ENCODE results near the gene SUSD6. TPM values are rescaled to one million over a fixed set of nuclear protein-coding genes. Genes with fewer than 3 reads are reported as not detected.

SUSD6 gene
- total RNA-seq, 1 donor from 2014 or later: 46.6 TPM

GRCh38 chr14:69663300-69663643 is 51.9 kb downstream of the SUSD6 start:
- Mint-ChIP-seq H3K4me3 (ENCODE audit: low read depth) (no peak overlapping the region), H3K9me3 (peaks cover 5% of the 10 kb centered on the region), H3K27ac (peak overlapping the region; percentile 19), H3K4me1 (ENCODE audit: low read depth) (peaks cover 78% of the 10 kb centered on the region), H3K27me3 (ENCODE audit: low read depth) (no peaks in the 10 kb centered on the region), H3K36me3 (ENCODE audit: low read depth) (peaks cover 65% of the 10 kb centered on the region)
- intact Hi-C loops (cut with micrococcal nuclease): no loop called here
- no peak for DNase-seq (ENCODE audit: low spot score)

DNA sequence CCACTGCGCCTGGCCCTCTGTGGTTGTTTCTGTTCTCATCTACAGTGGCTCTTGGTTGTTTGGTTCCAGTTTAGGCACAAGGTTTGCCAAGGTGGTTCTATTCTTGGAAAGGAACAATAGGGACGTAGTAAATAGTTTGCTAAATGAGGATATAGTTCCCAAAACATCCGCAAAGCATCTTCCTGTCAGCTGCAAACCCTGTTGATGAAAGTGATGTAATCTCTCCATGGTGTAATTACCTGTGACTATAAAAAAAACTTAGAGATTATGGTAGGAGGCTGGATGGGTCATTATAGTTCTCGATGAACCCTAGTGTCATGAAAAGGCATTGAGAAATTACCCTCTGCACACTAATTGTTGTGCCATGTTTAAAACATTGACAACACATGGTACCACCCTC is 52.9 kb downstream of the SUSD6 start:
- H3K27me3 Mint-ChIP-seq (ENCODE audit: low read depth): no peaks in the 10 kb centered on the region
- DNase-seq (ENCODE audit: low spot score): no peak
- peaks cover 70% of the 10 kb centered on the region for H3K4me1 Mint-ChIP-seq (ENCODE audit: low read depth)
- no peak overlapping the region for H3K4me3 Mint-ChIP-seq (ENCODE audit: low read depth)
- peaks cover 5% of the 10 kb centered on the region for H3K9me3 Mint-ChIP-seq
- intact Hi-C loops (cut with micrococcal nuclease): no loop called here
- H3K36me3 Mint-ChIP-seq (ENCODE audit: low read depth): peaks cover 59% of the 10 kb centered on the region
- no peak overlapping the region for H3K27ac Mint-ChIP-seq

DNA sequence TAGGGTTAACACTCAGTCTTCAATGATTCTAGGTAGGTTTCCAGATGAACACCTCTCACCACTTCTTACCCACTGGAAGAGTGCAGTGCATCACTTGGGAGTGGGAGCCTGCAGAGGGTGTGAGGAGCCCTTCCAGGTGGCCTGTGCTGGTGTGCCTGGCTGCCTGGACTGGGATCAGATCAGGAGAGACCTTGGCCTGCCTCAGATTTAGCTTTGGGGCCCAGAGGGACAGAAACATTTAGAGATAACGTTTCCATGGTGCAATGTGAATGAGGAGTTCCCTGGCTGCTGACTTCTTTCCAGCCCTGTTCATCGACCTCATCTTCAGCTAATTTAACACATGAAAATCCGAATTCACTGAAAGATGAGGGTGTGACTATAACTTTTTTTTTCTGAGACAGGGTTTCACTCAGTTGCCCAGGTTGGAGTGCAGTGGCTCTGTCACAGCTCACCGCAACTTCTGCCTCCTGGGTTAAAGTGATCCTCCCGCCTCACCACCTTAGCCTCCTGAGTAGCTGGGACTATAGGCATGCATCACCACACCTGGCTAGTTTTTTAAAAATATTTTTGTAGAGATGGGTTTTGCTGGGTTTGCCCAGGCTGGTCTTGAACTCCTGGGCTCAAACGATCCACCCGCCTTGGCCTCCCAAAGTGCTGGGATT is 53.6 kb downstream of the SUSD6 start:
- Mint-ChIP-seq H3K9me3 (peaks cover 5% of the 10 kb centered on the region), H3K27me3 (ENCODE audit: low read depth) (no peaks in the 10 kb centered on the region), H3K36me3 (ENCODE audit: low read depth) (peaks cover 59% of the 10 kb centered on the region), H3K27ac (peak overlapping the region; percentile 59), H3K4me3 (ENCODE audit: low read depth) (no peak overlapping the region), H3K4me1 (ENCODE audit: low read depth) (peaks cover 72% of the 10 kb centered on the region)
- no peak for DNase-seq (ENCODE audit: low spot score)
- intact Hi-C loops (cut with micrococcal nuclease): no loop called here

GRCh38 chr14:69665631-69666030 is 54.2 kb downstream of the SUSD6 start:
- Mint-ChIP-seq H3K4me1 (ENCODE audit: low read depth) (peaks cover 72% of the 10 kb centered on the region), H3K36me3 (ENCODE audit: low read depth) (peaks cover 57% of the 10 kb centered on the region), H3K4me3 (ENCODE audit: low read depth) (no peak overlapping the region), H3K27ac (no peak overlapping the region), H3K27me3 (ENCODE audit: low read depth) (no peaks in the 10 kb centered on the region), H3K9me3 (peaks cover 5% of the 10 kb centered on the region)
- intact Hi-C loops (cut with micrococcal nuclease): no loop called here
- DNase-seq (ENCODE audit: low spot score): no peak

DNA sequence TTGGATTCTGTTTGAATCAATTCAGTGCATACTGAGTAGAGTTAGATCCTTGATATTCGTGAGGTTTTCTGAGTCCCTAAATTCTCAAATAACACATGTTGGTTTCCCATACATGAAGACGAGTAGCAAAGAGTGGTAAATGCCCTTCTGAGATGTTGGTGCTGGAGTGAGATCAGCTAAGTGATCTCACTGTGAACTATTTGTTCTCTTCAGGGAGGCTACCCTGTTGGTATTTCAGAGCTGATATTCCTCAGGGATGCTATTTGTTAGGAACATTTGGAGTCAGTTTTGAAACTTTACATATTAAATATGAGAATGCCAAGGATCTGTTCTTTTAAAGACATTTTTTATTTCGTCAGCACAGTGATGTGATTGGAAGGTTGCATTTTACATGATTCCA is 54.7 kb downstream of the SUSD6 start:
- no peak overlapping the region for H3K4me3 Mint-ChIP-seq (ENCODE audit: low read depth)
- no peak for DNase-seq (ENCODE audit: low spot score)
- H3K4me1 Mint-ChIP-seq (ENCODE audit: low read depth): peaks cover 72% of the 10 kb centered on the region
- no peaks in the 10 kb centered on the region for H3K27me3 Mint-ChIP-seq (ENCODE audit: low read depth)
- peaks cover 57% of the 10 kb centered on the region for H3K36me3 Mint-ChIP-seq (ENCODE audit: low read depth)
- intact Hi-C loops (cut with micrococcal nuclease): no loop called here
- peaks cover 5% of the 10 kb centered on the region for H3K9me3 Mint-ChIP-seq
- H3K27ac Mint-ChIP-seq: no peak overlapping the region

DNA sequence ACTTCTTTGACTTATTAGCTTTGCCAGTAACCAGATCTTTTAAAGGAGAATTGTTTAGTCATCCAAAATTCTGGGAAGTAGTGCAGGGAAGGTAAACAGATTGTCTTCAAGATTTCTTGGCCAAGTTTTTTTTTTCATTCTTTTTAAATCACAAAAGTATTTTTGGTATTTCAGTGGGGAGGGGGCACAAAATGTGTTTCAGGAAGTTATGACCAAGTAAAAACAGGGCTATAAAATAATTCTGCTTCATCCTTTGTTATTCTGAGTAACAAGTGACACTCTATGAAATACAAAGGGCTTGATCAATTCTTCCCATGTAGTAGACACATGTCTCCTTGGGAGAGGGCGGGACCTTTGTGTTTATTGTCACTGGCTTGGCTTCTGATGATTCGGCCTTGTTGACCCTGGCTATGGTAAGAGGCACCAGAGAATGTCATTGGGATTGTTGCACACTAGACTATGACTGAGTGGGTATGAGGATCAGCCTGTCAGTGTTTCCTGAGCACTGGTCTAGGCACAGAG is 55.4 kb downstream of the SUSD6 start:
- no peak overlapping the region for H3K4me3 Mint-ChIP-seq (ENCODE audit: low read depth)
- intact Hi-C loops (cut with micrococcal nuclease): no loop called here

GRCh38 chr14:69667938-69668335 is 56.5 kb downstream of the SUSD6 start:
- Mint-ChIP-seq H3K9me3 (peaks cover 5% of the 10 kb centered on the region), H3K27ac (peak overlapping the region; percentile 58), H3K36me3 (ENCODE audit: low read depth) (peaks cover 42% of the 10 kb centered on the region), H3K4me1 (ENCODE audit: low read depth) (peaks cover 70% of the 10 kb centered on the region), H3K4me3 (ENCODE audit: low read depth) (peak overlapping the region; percentile 7), H3K27me3 (ENCODE audit: low read depth) (no peaks in the 10 kb centered on the region)
- intact Hi-C loops (cut with micrococcal nuclease): no loop called here
- no peak for DNase-seq (ENCODE audit: low spot score)

More for the DNA sequence above, 55.4 kb downstream of the SUSD6 start:
- Mint-ChIP-seq H3K36me3 (ENCODE audit: low read depth) (peaks cover 52% of the 10 kb centered on the region), H3K4me1 (ENCODE audit: low read depth) (peaks cover 72% of the 10 kb centered on the region), H3K9me3 (peaks cover 5% of the 10 kb centered on the region), H3K27ac (peak overlapping the region; percentile 47), H3K27me3 (ENCODE audit: low read depth) (no peaks in the 10 kb centered on the region)
- no peak for DNase-seq (ENCODE audit: low spot score)

- H3K4me1 Mint-ChIP-seq (ENCODE audit: low read depth): peaks cover 74% of the 10 kb centered on the region
- H3K4me3 Mint-ChIP-seq (ENCODE audit: low read depth): no peak overlapping the region
- DNase-seq (ENCODE audit: low spot score): no peak
- H3K27me3 Mint-ChIP-seq (ENCODE audit: low read depth): no peaks in the 10 kb centered on the region
- H3K36me3 Mint-ChIP-seq (ENCODE audit: low read depth): peaks cover 45% of the 10 kb centered on the region
- peaks cover 5% of the 10 kb centered on the region for H3K9me3 Mint-ChIP-seq
- intact Hi-C loops (cut with micrococcal nuclease): no loop called here
- H3K27ac Mint-ChIP-seq: peak overlapping the region; percentile 10
Observed at GRCh38 chr14:69669375-69669774, 58.0 kb downstream of the SUSD6 start.

GRCh38 chr14:69670093-69670492 is 58.7 kb downstream of the SUSD6 start:
- Mint-ChIP-seq H3K9me3 (peaks cover 5% of the 10 kb centered on the region), H3K27me3 (ENCODE audit: low read depth) (no peaks in the 10 kb centered on the region), H3K27ac (peak overlapping the region; percentile 10), H3K36me3 (ENCODE audit: low read depth) (peaks cover 45% of the 10 kb centered on the region), H3K4me3 (ENCODE audit: low read depth) (no peak overlapping the region), H3K4me1 (ENCODE audit: low read depth) (peaks cover 76% of the 10 kb centered on the region)
- intact Hi-C loops (cut with micrococcal nuclease): loop anchor here (2.0 to 10.0 kb wide), 2 partner anchors 15 to 95 kb away; partner anchors contain the start of gene SRSF5
- DNase-seq (ENCODE audit: low spot score): no peak

GRCh38 chr14:69671365-69672030 is 60.1 kb downstream of the SUSD6 start:
- H3K27ac Mint-ChIP-seq: peak overlapping the region; percentile 17

GRCh38 chr14:69672356-69672755 is 61.0 kb downstream of the SUSD6 start:
- intact Hi-C loops (cut with micrococcal nuclease): loop anchor here (10.0 kb wide), 1 partner anchor 92 kb away; the partner anchor contains the start of gene SRSF5
- Mint-ChIP-seq H3K9me3 (peaks cover 5% of the 10 kb centered on the region), H3K4me3 (ENCODE audit: low read depth) (no peak overlapping the region), H3K36me3 (ENCODE audit: low read depth) (peaks cover 36% of the 10 kb centered on the region), H3K27me3 (ENCODE audit: low read depth) (no peaks in the 10 kb centered on the region), H3K27ac (peak overlapping the region; percentile 44), H3K4me1 (ENCODE audit: low read depth) (peaks cover 80% of the 10 kb centered on the region)
- DNase-seq (ENCODE audit: low spot score): no peak

More at GRCh38 chr14:69671365-69672030, 60.1 kb downstream of the SUSD6 start:
- peaks cover 5% of the 10 kb centered on the region for H3K9me3 Mint-ChIP-seq
- DNase-seq (ENCODE audit: low spot score): no peak
- H3K4me3 Mint-ChIP-seq (ENCODE audit: low read depth): no peak overlapping the region
- no peaks in the 10 kb centered on the region for H3K27me3 Mint-ChIP-seq (ENCODE audit: low read depth)
- H3K4me1 Mint-ChIP-seq (ENCODE audit: low read depth): peaks cover 80% of the 10 kb centered on the region
- intact Hi-C loops (cut with micrococcal nuclease): loop anchor here (2.0 to 10.0 kb wide), 2 partner anchors 13 to 93 kb away; partner anchors contain the start of gene SRSF5
- H3K36me3 Mint-ChIP-seq (ENCODE audit: low read depth): peaks cover 35% of the 10 kb centered on the region

DNA sequence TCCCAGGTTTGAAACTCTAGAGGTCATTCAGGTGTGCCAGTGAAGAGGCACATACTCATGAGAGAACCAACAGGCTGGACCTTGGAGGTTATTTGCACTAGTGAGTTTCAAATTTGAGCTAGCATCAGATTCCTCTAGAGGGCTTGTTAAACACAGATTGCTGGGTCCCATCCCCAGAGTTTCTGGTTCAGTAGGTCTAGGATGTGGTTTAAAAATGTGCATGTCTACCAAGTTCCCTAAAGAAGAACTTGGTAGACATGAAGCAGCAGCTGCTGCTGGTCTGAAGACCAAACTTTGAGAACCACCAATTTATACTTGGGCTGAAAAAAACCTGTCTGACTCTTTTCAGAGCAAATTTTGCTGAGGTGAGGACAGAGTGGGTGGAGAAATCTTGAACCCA is 61.7 kb downstream of the SUSD6 start:
- no peak for DNase-seq (ENCODE audit: low spot score)
- intact Hi-C loops (cut with micrococcal nuclease): loop anchor here (10.0 kb wide), 1 partner anchor 92 kb away; the partner anchor contains the start of gene SRSF5
- peaks cover 33% of the 10 kb centered on the region for H3K36me3 Mint-ChIP-seq (ENCODE audit: low read depth)
- peaks cover 74% of the 10 kb centered on the region for H3K4me1 Mint-ChIP-seq (ENCODE audit: low read depth)
- peak overlapping the region; percentile 97 for H3K27ac Mint-ChIP-seq
- peak overlapping the region; percentile 55 for H3K4me3 Mint-ChIP-seq (ENCODE audit: low read depth)
- H3K9me3 Mint-ChIP-seq: no peaks in the 10 kb centered on the region
- no peaks in the 10 kb centered on the region for H3K27me3 Mint-ChIP-seq (ENCODE audit: low read depth)
